HG03354 (cell line): ENCODE data around the gene RAD51B.

Experiments used
- ATAC-seq: cut with Tn5 transposase; IDR thresholded peaks from one replicate; pipeline ENCODE4 v1.9.1; 2021; ENCODE audit warnings: mild to moderate bottlenecking; ENCODE audit not compliant: unreplicated experiment, poor library complexity, severe bottlenecking

RAD51B gene

GRCh38 chr14:68397822-68398221, 578.2 kb downstream of the RAD51B start:
- ATAC-seq, result no peak

GRCh38 chr14:68398370-68398769, 578.8 kb downstream of the RAD51B start:
- no peak for ATAC-seq

GRCh38 chr14:68399971-68400370, 580.4 kb downstream of the RAD51B start:
- no peak for ATAC-seq

GRCh38 chr14:68401317-68401716, 581.7 kb downstream of the RAD51B start:
- ATAC-seq, result peak; percentile 2

- peak; percentile 83 for ATAC-seq
Measured at GRCh38 chr14:68401855-68402254, 582.3 kb downstream of the RAD51B start.

GRCh38 chr14:68402525-68403101, 583.0 kb downstream of the RAD51B start:
- no peak for ATAC-seq

DNA sequence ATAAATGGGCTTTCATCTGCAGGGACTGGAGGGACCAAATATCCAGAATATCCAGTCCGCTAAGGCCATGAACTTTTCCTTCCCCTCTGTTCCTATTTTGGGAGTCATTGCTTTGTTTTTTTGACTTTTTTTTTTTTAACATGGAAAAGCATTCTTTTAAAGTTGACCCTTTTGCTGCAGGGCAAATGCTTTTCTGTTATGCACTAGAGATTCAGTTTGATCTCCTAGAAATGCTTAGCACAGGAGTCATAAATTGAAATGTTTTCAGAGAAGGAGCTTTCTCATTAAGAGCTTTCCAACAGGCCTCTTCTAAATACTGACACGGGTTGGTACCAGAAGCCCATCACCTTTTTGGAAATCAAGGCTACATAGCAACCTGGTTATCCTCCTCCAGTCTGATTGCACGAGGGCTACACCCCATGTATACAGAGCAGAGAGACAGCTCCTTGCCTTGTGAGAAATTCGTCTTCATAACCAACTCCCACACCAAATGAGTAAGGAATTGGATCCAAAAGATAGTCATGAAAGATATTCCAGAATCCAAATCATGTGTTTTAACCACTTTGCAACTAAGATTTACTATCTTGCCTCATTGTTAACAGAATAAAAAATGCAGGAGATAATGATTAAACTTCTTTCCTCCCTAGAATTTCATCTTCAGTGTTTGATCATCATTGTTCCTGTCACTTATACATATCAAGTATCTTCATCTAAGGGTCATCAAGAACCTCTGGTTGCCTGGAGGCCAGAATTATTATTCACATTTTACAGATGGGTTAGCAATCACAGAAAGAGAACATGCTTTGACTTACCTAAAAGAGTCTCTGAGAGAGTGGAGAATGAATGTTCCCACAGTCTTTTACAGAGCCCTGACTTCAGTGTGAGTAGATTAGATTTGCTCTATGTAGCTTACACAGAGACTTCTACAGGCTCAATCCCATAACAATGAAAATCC, 583.9 kb downstream of the RAD51B start:
- no peak for ATAC-seq

- no peak for ATAC-seq
Measured at GRCh38 chr14:68404146-68404527, 584.6 kb downstream of the RAD51B start.

- no peak for ATAC-seq
Measured at GRCh38 chr14:68404652-68405183, 585.1 kb downstream of the RAD51B start.

GRCh38 chr14:68405961-68406360, 586.4 kb downstream of the RAD51B start:
- ATAC-seq, result no peak

- ATAC-seq, result no peak
Measured at GRCh38 chr14:68407285-68407684, 587.7 kb downstream of the RAD51B start.

- ATAC-seq, result no peak
Measured at GRCh38 chr14:68407825-68408224, 588.2 kb downstream of the RAD51B start.

GRCh38 chr14:68408680-68409079, 589.1 kb downstream of the RAD51B start:
- no peak for ATAC-seq

- ATAC-seq, result no peak
Measured at GRCh38 chr14:68409387-68409786, 589.8 kb downstream of the RAD51B start.

GRCh38 chr14:68412505-68413465, 593.2 kb downstream of the RAD51B start:
- no peak for ATAC-seq

DNA sequence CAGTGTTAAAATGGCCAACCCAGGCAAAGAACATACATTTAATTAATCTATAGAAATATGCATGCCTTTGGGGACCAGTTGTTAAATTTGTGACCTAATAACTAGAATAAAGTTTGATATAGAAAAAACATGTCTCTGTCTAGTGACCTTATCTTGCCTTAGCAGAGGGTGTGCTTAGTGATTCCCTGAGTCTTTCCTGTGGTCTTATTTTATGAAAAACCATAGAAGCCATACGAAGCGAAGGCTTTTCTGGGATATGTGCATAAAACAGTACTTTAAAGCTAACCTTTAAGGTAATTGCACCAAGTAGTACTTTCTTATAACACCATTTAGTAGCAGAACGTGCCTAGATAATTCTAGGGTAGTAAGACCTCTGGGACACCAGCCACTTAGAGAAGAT, 593.9 kb downstream of the RAD51B start:
- no peak for ATAC-seq

DNA sequence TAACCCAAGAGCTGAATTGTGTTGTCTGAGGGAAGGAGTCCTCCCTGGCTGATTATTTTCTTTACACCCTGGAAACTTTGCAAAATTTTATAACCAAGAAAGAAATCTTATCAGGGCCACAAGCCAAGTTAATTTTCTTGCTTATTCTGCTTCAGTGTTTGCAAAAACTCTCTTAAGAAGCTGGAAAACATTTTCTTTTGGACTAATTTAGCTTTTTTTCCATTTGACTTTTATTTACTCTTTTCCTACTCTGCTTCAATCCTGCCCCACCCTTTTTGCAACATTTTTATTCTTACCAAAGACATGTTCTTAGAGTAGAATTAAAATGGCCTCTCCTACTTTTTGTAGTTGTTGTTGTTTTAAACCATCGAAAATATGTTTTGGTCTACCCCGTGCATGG, 594.5 kb downstream of the RAD51B start:
- no peak for ATAC-seq

DNA sequence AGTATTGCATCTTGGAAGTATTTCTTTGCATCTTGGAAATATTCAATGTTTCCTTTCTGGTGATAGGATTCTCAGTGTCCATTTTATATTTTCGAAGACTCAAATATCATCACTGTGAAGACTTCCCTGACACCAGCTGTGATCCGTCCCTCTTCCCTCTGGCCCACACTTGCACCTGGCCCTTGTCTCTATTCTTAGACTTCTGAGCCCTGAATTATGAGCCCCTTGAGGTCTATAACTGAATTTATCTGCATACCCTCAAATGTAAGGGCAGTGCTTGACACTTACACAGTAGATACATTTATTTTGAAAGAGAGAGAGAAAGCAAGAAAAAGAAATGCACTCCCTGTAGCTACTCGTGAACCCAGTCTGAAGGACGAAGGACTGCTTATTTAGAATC, 596.6 kb downstream of the RAD51B start:
- no peak for ATAC-seq

GRCh38 chr14:68417009-68417650, 597.6 kb downstream of the RAD51B start:
- ATAC-seq, result no peak
